ENCODE data around the gene NCBP3. TPM values are rescaled to one million over a fixed set of nuclear protein-coding genes. Genes with fewer than 3 reads are reported as not detected.

NCBP3 gene, protein sequence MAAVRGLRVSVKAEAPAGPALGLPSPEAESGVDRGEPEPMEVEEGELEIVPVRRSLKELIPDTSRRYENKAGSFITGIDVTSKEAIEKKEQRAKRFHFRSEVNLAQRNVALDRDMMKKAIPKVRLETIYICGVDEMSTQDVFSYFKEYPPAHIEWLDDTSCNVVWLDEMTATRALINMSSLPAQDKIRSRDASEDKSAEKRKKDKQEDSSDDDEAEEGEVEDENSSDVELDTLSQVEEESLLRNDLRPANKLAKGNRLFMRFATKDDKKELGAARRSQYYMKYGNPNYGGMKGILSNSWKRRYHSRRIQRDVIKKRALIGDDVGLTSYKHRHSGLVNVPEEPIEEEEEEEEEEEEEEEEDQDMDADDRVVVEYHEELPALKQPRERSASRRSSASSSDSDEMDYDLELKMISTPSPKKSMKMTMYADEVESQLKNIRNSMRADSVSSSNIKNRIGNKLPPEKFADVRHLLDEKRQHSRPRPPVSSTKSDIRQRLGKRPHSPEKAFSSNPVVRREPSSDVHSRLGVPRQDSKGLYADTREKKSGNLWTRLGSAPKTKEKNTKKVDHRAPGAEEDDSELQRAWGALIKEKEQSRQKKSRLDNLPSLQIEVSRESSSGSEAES
- polyA plus RNA-seq (ENCODE audit: insufficient read length in 4 of 4) = 10 to 100 TPM; 69.0 to 91.3 (median 79.4) TPM

DNA sequence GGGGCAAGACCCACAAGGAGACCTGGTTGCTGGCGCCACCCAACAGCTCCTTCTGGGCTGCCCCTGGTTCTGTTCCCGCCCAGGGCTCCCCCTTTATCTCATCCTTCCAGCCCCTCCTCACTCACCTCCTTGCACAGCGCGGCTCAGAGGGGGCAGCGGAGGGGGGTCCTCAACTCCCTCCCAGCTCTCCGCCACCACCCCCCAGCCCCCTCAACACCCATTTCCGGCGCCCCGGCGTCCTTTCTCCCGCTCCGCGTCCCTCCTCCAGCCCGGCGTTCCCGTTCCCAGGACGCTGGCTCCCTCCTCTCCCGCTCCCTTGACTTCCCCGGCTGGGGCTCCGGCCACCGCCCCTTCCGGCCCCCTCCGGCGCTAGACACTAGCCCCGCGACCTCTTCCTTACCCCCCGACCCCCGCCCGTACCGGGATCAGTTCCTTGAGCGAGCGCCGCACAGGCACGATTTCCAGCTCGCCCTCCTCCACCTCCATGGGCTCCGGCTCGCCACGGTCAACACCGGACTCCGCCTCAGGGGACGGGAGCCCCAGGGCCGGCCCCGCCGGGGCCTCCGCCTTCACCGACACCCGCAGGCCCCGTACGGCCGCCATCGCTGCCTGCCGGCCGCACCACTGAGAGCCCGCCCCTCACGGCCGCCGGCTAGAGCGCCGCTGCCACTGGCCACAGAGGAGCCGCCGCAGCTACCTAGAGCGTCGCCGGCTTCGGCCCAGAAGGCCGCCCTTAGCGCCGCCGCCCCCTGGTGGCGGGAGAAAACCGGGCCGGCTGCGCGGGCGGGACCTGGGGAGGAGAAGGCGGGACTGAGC, at the start of gene NCBP3:
Gene NCBP3 (minus strand): TSS at position 626 of the 816 bp plus-strand sequence. CDS start 23 bp downstream, at position 603.
- DNase-seq (ENCODE audit: low read depth in 4 of 4, low spot score in 3 of 4) = peak; percentile 86 to 90 (median 89)

DNA sequence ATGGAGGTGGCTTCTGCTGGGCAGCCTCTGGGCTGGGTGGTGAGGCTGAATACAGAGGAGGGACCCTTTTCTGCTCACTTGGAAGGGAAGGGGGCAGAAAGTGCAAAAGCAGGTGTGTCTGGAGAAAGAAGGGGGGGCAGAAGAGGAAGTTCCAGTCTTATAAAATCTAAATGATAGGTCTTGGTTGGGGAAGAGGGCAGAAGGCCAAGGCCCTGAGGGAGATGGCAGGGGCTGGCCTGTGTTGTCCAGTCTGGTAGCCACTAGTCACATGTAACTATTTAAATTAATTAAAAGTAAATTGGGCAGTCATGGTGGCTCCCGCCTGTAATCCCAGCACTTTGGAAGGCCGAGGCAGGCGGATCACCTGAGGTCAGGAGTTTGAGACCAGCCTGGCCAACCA, 49.3 kb upstream of the NCBP3 start:
- DNase-seq (ENCODE audit: low read depth in 4 of 4, low spot score in 3 of 4) = no peak

DNA sequence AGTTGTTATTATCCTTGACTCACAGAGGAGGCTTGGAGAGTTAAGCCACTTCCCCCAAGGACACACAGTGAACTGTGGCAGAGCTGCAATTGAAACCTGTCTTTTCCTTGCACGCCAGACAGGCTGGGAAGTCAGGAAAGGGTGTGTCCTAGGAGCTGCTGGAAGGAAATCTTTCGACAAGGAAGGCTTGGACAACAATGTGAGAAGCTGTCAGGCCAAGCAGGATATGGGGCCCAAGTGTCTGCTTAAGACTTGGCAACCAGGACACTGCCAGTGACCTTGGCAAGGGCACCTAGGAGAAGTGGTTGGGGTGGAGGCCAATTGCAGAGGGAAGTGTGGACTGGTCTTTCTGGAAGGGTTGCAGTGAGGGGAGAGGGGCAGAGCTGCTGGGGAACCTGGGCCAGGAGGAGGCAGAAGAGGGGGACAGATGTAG, 48.9 kb upstream of the NCBP3 start:
- no peak for DNase-seq (ENCODE audit: low read depth in 4 of 4, low spot score in 3 of 4)

DNA sequence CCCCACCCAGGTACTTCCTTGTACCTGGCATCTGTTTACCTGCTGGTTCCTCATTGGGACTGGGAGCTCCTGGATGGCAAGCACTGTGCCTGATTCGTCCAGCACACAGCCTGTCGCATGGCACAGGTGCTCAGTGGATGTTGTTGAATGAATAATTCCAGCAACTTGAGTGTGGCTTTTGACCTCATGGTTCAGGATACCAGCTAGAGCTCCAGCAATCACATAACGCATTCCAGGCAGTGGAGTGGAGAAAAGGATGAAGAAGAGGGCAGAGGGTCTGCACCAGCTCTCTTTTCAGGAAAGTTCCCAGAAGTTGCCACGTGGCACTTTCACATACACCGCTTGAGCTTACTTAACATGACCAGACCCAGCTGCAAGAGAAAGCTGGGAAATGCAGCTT, 48.1 kb upstream of the NCBP3 start:
- DNase-seq (ENCODE audit: low read depth in 4 of 4, low spot score in 3 of 4) = no peak

DNA sequence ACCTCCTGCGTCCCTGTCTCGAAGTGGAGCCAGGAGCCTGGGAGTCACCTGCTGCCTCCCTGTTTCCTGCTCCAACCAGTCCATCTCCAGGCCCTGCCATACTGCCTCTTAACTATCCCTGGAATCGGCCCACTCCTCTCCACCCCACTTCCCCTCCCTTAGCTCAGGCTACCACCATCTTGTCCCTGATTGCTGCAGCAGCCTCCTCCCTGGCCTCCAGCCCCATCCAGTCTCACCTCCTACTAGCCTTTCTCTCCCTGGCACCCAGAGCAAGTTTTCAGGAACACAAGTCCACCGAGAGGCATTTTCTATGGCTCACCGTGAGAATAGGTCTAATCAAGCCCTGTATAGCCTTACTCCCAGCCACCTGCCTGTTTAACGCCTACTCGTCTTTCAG, 47.7 kb upstream of the NCBP3 start:
- no peak for DNase-seq (ENCODE audit: low read depth in 4 of 4, low spot score in 3 of 4)

DNA sequence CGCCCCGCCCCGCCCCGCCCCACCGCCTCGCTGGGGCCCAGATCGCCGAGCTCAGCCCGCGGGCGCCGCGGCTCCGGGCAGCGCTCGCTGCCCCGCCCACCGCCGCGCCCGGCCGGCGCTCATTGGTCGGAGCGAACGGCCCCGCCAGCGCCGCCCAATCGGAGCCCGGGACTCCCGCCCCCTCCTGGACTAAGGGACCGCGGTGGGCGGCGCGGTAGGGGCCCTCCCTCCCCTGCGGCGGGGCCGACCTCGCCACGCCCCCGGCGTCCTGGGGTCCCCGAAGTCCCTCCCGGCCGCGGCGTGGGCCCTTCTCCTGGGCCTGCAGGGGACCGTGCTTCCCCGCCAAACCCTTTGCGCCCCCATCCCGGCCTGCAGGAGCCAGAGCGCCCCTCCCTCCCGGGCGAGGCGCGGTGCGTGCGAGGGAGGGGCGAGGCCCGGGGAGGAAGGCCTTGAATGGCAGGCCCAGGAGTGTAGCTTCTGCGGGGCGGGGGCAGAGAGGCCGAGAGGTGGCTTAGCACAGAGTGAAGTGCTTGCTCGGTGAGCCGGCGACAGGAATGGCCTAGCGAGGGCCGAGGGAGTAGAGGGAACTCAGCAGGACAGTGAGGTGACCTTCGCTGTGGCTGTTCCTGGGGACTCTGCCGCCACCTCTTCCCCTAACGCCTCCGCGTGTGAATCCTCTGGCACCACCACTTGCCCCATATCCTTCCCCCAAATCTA, 47.1 kb upstream of the NCBP3 start, which contains the start of gene CAMKK1:
Gene CAMKK1 (minus strand): TSS at position 51 of the 717 bp plus-strand sequence. CDS start 7,366 bp downstream, outside the sequence.
- peak in 3 of 4 donors; percentile 53 to 72 (median 72) for DNase-seq (ENCODE audit: low read depth in 4 of 4, low spot score in 3 of 4)

DNA sequence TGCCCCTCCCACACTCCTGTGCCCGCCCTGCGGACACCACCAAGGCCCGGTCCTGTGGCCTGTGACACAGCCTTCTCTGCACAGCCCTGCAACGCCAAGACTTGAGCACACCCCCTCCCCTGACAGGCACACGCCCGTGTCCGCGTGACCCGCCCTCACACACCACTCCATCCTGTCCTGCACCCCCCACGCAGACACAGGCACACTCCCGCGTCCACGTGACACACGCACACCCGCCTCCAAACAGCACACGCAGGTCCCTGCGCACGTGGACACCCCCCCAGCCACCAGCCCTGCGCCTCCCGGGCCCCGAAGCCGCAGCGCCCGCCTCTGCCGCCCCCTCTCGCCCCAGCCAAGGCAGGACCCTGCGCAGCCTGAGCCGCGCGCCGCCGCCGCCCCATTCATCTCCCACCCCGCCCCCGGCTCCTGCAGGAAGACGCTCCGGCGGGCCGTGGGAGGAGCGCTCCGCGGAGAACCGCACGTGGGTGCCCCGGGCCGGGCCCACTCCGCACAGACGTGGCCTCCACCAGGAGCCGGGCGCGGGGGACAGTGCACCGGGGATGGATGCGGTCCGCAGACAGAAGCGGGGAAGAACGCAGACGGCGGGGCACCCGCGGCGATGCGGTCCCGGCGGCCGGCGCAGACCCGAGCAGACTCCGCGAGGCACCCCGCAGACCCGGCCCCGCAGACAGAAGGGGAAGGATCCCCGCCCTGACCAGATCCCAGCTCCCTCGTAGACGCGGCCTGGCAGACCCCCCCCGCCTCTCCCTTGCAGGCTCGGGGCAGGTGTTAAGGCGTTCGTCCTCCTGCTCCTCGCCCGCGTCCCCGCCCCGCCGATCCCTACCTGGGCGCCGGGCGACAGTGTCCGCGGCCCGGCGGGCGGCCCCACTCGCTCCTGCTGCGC, 46.3 kb upstream of the NCBP3 start:
- DNase-seq (ENCODE audit: low read depth in 4 of 4, low spot score in 3 of 4) = no peak

DNA sequence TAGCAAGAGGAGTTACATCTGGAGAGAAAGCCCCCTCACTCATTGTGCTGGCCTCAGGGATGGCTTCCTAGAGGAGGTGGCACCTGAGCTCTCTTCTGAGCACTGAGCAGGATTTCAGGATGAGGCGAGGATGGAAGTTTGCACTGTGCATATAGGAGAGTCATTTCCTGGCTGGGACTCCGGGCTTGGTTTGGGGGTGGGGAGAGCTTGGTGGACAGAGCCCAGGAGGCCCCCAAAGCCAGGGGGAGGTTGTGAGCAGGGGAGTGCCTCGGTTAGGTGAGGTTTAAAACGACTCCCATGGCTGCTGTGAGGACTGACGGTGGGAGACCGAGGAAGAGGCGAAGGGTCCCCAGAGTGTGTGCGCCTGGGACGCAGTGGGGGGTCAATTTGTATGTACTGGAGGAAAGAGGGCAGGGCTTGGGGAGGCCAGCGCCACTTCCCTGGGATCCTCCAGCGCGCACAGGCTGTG, 45.6 kb upstream of the NCBP3 start:
- DNase-seq (ENCODE audit: low read depth in 4 of 4, low spot score in 3 of 4) = no peak

DNA sequence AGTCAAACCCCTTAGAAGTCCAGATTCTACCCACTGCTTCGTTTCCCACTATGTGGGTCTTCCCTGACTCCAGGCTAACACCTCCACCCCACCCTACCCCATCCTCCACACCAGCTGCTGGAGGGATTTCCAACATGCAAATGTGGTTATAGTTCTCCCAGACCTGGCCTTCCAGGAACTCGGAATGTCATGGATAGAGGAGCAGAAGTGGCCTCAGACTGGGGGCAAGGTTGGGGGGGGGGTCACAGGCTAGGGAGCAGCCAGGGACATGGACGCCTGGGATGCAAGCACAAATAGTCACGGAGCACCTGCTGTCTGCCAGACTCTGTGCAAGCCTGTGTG, 44.8 kb upstream of the NCBP3 start:
- DNase-seq (ENCODE audit: low read depth in 4 of 4, low spot score in 3 of 4) = no peak

DNA sequence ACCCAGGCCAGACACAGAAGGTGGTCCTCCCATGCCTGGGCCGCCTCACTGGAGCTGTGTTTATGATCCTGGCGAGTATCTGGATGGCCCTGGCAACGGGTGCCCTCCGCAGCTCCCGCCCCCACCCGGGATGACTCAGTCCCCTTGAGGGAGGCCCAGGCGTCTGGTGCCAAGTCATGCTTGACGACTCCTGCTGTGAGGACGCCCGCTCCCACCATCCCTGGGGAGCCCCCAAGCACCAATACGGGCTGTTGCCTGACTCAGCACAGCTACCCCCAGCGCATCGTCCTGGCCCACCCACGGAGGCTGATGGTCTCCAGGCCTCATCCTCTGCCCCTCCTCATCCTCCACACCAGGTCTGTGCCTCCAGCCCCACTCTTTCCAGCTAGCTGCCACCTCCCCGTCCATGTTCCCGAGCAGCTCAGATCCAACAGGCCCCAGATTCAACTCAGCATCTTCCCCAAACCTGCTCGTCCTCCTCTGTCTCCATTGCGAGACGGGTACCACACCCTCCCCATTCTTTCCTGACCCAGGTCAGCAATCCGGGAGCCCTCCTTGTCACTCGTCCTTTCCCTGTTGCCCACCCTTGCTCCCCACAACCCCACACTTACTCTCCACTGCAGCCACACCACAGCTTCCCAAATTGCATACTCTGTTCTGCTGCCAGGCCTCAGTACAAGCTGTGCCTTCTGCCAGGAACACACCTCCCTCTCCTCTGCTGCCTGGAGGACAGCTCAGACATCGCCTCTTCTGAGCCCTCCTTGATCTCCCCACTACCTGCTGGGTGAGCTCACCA, 44.2 kb upstream of the NCBP3 start:
- no peak for DNase-seq (ENCODE audit: low read depth in 4 of 4, low spot score in 3 of 4)

DNA sequence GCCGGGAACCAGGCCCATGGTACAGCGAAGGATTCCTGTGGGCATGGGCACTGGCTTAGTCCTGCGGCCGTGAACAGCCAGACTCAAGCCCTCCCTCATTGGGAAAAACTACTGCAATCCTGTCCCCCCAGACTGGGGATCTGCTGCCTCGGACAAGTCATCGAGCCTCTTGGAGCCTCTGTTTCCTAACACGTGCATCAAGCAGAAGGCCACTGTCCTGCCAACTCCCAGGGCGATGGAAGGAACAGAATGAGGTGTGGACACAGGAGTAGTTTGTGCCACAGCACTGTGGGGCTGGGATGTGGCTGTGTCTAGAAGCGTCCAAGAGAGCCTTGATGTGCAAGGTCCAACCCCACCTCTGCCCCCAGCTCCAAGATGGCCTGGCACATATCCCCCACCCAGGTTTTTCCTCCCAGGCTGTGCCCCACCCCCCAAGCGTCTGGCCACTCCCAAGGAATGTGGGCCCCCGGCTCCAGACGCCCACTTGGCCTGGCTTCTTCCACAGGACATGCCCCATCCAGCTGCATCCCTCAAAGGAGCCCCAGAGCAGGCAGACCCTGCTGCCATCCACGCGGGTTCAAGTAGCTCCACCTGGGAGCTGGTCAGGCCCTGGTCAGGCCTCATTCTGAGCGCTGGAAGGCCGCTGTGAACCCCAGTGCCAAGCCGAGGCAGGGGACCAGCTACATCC, 43.4 kb upstream of the NCBP3 start:
- DNase-seq (ENCODE audit: low read depth in 4 of 4, low spot score in 3 of 4) = no peak

DNA sequence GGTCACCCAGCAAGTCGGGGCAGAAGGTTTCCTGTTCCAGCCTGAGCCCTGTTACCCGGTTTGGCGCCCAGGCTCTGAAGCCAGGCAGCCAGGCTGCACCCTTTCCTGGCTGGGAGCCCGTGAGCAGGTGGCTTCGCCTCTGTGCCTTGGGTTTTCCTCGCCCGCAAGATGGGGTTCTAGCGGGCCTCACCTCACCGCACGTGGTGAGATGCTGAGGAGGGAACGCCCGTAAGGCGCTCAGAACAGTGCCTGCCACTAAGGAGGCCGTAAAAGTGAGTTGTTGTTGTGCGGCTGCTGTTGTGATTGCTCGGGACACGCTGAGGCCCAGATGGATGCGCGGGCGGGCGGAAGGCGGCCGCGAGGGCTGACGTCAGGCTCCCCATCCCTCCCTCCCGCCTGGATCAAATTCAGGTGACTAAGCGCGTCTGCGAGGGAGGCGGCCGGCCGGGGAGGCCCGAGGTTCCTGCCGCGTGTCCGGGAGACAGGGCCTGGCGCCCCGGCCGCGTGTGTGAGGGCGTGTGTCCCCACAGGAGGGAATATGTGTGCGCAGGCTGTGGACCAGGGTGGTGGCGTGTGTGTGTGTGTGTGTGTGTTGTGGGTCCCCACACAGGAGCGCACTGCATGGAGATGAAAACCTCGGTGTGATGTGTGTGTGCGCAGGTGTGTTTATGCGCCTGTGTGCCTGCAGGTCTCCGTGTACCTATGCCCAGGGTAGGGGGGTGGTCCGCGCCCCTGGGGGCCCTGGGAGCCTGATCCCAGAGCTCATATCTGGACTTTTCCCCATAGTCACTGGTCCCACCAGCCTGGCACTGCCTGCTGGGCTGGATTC, 42.5 kb upstream of the NCBP3 start:
- DNase-seq (ENCODE audit: low read depth in 4 of 4, low spot score in 3 of 4) = peak; percentile 58 to 71 (median 70)

DNA sequence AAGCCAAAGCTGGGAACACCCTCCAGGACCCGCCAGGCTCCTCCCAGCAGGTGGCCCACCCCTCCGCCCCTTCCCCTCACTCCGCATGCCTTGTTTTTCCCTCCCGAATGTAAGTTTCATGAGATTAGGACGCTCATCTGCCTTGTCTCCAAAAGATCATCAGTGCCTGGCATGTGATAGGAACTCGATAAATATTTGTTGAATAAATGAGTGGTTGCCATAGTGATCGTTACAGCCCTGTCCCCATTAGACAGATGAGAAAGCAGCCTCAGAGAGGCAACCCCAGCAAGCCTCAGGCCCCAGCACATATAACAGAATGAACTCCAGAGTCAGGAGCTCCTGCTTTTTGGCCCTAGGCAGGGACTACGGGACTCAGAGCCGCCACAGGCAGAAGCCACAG, 41.8 kb upstream of the NCBP3 start:
- DNase-seq (ENCODE audit: low read depth in 4 of 4, low spot score in 3 of 4) = no peak

DNA sequence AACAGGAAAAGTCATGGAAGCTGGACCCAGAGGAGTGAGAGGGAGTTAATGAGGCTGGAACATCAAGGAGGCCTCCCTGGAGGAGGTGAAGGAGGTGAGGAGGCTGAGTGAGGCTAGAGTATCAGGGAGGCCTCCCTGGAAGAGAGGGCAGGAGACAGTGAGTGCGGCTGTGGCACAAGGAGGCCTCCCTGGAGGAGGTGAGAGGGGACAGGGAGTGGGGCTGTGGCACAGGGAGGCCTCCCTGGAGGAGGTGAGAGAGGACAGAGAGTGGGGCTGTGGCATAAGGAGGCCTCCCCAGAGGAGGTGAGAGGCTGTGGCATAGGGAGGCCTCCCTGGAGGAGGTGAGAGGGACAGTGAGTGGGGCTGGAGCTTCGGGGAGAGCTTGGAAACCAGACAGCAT, 41.3 kb upstream of the NCBP3 start:
- DNase-seq (ENCODE audit: low read depth in 4 of 4, low spot score in 3 of 4) = no peak

DNA sequence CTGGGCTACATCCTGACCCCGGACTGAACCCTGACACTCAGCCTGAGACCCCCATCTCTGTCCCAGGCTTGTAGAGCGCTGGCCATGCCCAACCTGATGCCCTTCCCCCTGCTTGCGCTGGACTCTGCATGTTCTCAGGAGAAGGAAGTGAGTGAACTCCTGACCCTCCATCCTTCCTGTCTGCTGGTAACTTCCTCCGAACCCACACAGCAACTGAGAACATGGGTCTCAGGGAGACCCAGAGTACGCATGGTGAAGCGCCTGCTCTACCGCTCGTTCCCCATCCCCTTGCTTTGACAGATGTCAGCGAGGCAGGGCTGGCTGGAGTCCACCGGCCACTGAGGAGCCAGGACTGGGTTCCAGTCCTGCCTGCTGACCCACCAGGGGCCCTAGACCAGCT, 40.7 kb upstream of the NCBP3 start:
- DNase-seq (ENCODE audit: low read depth in 4 of 4, low spot score in 3 of 4) = no peak

DNA sequence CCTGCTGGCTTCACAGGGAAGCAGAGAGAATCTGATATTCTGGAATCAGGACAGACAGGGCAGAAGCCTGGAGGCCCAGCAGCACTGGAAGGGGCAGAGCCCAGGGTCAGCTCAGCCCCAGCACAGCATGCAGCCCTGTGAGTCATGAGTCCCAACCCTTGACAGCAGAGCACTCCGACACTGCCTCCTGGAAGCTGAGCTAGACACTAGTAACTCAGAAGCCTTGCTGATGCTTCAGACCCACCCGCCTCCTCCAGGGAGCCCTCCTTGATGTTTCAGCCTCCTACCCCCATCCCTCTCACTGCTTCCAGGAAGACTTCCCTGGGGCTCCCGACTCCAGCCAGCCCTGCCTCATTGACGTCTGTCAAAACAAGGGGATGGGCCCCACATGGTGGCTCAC, 39.9 kb upstream of the NCBP3 start:
- DNase-seq (ENCODE audit: low read depth in 4 of 4, low spot score in 3 of 4) = no peak

DNA sequence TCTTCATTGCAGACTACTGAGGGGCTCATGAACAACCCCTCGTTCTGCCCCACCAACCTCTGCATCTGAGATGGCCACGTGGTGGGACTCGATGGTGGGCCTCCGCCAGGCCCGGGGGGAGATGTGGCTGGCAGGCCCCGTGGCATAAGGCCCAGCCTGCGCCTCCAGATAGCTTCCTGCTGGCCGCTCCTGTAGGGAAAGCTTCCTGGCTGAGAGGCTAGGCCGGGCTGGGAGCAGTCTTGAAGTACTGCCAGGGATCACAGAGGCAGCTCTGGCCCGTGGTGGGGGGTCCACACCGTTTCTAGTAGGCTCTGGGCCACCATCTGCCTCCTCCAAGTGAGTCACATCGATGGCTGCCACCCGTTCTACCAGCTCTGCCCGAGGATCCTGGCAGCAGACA, 39.2 kb upstream of the NCBP3 start:
- no peak for DNase-seq (ENCODE audit: low read depth in 4 of 4, low spot score in 3 of 4)
